ENCODE data around the gene CREBBP. TPM values are rescaled to one million over a fixed set of nuclear protein-coding genes. Genes with fewer than 3 reads are reported as not detected.
"Not testable (repeated sequence)": the region's sequence is repeated elsewhere in the genome, so short reads cannot be mapped to it uniquely, and the experiment has no call there.

Gene CREBBP
- total and polyA plus RNA-seq, 2 donors (not counting 3 experiments of a cell fraction or from before 2014, with no cell fraction given): 13.8 to 72.7 TPM

DNA sequence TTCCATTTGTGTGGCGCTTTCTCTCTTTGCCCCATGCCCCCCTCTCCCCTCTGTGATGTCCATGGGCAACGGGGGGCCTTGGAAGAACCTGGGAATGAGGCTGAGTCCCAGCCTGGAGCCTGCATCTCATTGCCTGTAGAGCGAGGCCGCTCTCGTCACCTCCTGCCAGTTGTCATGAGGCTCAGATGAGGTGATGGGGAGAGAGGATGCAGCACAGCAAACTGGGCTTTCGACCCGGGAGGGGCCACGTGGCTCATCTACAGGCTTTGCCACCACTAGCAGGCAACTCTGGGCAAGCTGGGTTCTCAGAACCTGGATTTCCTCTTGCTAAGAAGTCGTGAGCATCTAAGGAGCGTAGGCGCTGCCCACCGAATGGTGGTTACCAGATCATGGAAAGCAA lies 31.9 kb upstream of the CREBBP start:
- H2AFZ ChIP-seq (ENCODE audit: low read depth, low read length): no peak overlapping the region
- BruUV-seq (replicated peaks): no TSS peak
- H3K4me3 ChIP-seq (replicated peaks in 1 of 3; ENCODE audit: insufficient read depth in 1 of 3, low read depth in 1 of 3, low read length in 3 of 3): no peak overlapping the region
- CTCF ChIA-PET: interaction anchor here (0.9 kb wide), 1 partner anchor 17 kb away, joined by 3 read pairs; no protein-coding TSS in a partner anchor
- H3K9ac ChIP-seq (replicated peaks; ENCODE audit: extremely low read depth, insufficient read depth, low read length): no peak overlapping the region
- no peak overlapping the region for H3K4me2 ChIP-seq (ENCODE audit: insufficient read depth, low read length)
- H3K36me3 ChIP-seq (ENCODE audit: control insufficient read depth in 2 of 2, extremely low read depth in 1 of 2, insufficient read depth in 2 of 2, low read length in 2 of 2): no peaks in the 10 kb centered on the region
- H4K20me1 ChIP-seq (replicated peaks; ENCODE audit: control insufficient read depth, extremely low read depth, insufficient read depth, low read length): no peaks in the 10 kb centered on the region
- no peaks in the 10 kb centered on the region for H3K79me2 ChIP-seq (ENCODE audit: control insufficient read depth, insufficient read depth, low read length)
- no peak for DNase-seq (ENCODE audit: low read depth, low spot score)
- dilution Hi-C loops (cut with MboI; ENCODE audit: extremely low pct_ligation_motif_present, low sequenced_read_pairs) (no loop called here), intact Hi-C loops (cut with micrococcal nuclease) (no loop called here)
- FAIRE-seq: no peak
- no peaks in the 10 kb centered on the region for H3K27me3 ChIP-seq (ENCODE audit: control insufficient read depth in 2 of 2, insufficient read depth in 2 of 2, low read length in 2 of 2)
- TF ChIP-seq, protein P1, sequence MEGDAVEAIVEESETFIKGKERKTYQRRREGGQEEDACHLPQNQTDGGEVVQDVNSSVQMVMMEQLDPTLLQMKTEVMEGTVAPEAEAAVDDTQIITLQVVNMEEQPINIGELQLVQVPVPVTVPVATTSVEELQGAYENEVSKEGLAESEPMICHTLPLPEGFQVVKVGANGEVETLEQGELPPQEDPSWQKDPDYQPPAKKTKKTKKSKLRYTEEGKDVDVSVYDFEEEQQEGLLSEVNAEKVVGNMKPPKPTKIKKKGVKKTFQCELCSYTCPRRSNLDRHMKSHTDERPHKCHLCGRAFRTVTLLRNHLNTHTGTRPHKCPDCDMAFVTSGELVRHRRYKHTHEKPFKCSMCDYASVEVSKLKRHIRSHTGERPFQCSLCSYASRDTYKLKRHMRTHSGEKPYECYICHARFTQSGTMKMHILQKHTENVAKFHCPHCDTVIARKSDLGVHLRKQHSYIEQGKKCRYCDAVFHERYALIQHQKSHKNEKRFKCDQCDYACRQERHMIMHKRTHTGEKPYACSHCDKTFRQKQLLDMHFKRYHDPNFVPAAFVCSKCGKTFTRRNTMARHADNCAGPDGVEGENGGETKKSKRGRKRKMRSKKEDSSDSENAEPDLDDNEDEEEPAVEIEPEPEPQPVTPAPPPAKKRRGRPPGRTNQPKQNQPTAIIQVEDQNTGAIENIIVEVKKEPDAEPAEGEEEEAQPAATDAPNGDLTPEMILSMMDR (IDR thresholded peaks at IDR 0.05; ENCODE audit: extremely low read depth in 1 of 2, insufficient read depth in 1 of 2, low read depth in 1 of 2, low read length in 2 of 2): no peak
- TF ChIP-seq MYC (IDR thresholded peaks at IDR 0.05; ENCODE audit: low read depth, low read length): no peak
- TF ChIP-seq, protein P2, sequence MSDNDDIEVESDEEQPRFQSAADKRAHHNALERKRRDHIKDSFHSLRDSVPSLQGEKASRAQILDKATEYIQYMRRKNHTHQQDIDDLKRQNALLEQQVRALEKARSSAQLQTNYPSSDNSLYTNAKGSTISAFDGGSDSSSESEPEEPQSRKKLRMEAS (IDR thresholded peaks at IDR 0.05; ENCODE audit: insufficient read depth, insufficient read length): no peak
- TF ChIP-seq FOS (IDR thresholded peaks at IDR 0.05; ENCODE audit: borderline replicate concordance, insufficient read depth, low read length): no peak
- TF ChIP-seq POLR2A (IDR thresholded peaks at IDR 0.05; ENCODE audit: low read depth, low read length): no peak
- no peak for TF ChIP-seq POLR2AphosphoS5 (IDR thresholded peaks at IDR 0.05; ENCODE audit: insufficient read depth, low read depth, low read length)
- no peak for TF ChIP-seq EZH2 (IDR thresholded peaks at IDR 0.05; ENCODE audit: borderline replicate concordance, low read depth, low read length, severe bottlenecking)
- TF ChIP-seq JUN (IDR thresholded peaks at IDR 0.05; ENCODE audit: borderline replicate concordance, insufficient read depth, insufficient read length, low read depth): no peak
- no peak for TF ChIP-seq GATA2 (IDR thresholded peaks at IDR 0.05; ENCODE audit: insufficient read depth, insufficient read length, low read depth, low read length)
- POLR2A ChIA-PET: no interaction called here
- no peaks in the 10 kb centered on the region for H3K4me1 ChIP-seq (ENCODE audit: control insufficient read depth, extremely low read depth, insufficient read depth, low read length)
- H3K27ac ChIP-seq (ENCODE audit: insufficient read depth, low read depth, low read length): no peak overlapping the region
- no peaks in the 10 kb centered on the region for H3K9me3 ChIP-seq (replicated peaks; ENCODE audit: control insufficient read depth, insufficient read depth, low read length)
- no peaks in the 10 kb centered on the region for H3K9me1 ChIP-seq (replicated peaks; ENCODE audit: control insufficient read depth, extremely low read depth, insufficient read depth, low read length)

DNA sequence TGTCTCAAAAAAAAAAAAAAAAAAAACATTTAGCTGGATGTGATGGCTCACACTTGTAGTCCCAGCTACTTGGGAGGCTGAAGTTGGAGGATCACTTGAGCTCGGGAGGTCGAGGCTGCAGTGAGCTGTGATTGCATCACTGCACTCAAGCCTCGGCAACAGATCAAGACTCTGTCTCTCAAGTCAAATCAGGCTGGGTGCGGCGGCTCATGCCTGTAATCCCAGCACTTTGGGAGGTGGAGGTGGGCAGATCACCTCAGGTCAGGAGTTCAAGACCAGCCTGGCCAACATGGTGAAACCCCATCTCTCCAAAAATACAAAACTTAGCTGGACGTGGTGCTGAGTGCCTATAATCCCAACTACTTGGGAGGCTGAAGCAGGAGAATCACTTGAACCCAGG lies 31.2 kb upstream of the CREBBP start:
- dilution Hi-C loops (cut with MboI; ENCODE audit: extremely low pct_ligation_motif_present, low sequenced_read_pairs); H3K9me3 ChIP-seq (replicated peaks; ENCODE audit: control insufficient read depth, insufficient read depth, low read length); H3K4me3 ChIP-seq (replicated peaks in 1 of 3; ENCODE audit: insufficient read depth in 1 of 3, low read depth in 1 of 3, low read length in 3 of 3); H3K9ac ChIP-seq (replicated peaks; ENCODE audit: extremely low read depth, insufficient read depth, low read length); FAIRE-seq; H3K36me3 ChIP-seq (ENCODE audit: control insufficient read depth in 2 of 2, extremely low read depth in 1 of 2, insufficient read depth in 2 of 2, low read length in 2 of 2); BruUV-seq (replicated peaks); H3K79me2 ChIP-seq (ENCODE audit: control insufficient read depth, insufficient read depth, low read length); DNase-seq (ENCODE audit: low read depth, low spot score); H3K27me3 ChIP-seq (ENCODE audit: control insufficient read depth in 2 of 2, insufficient read depth in 2 of 2, low read length in 2 of 2); H3K4me1 ChIP-seq (ENCODE audit: control insufficient read depth, extremely low read depth, insufficient read depth, low read length); intact Hi-C loops (cut with micrococcal nuclease); H4K20me1 ChIP-seq (replicated peaks; ENCODE audit: control insufficient read depth, extremely low read depth, insufficient read depth, low read length); H3K9me1 ChIP-seq (replicated peaks; ENCODE audit: control insufficient read depth, extremely low read depth, insufficient read depth, low read length); H3K27ac ChIP-seq (ENCODE audit: insufficient read depth, low read depth, low read length); POLR2A ChIA-PET; H3K4me2 ChIP-seq (ENCODE audit: insufficient read depth, low read length); H2AFZ ChIP-seq (ENCODE audit: low read depth, low read length): not testable (repeated sequence)
- CTCF ChIA-PET: interaction anchor here (0.9 kb wide), 1 partner anchor 16 kb away, joined by 3 read pairs; no protein-coding TSS in a partner anchor

Measured in endothelial cell of umbilical vein (primary cell).